Activated naive CD8-positive, alpha-beta T cell treated with anti-CD3 and anti-CD28 coated beads, Interleukin-2, amount 10 ng/mL, durations not matched to agents 7 days and 5 days (primary cell): ENCODE data around the gene FLRT3. TPM values are rescaled to one million over a fixed set of nuclear protein-coding genes. Genes with fewer than 3 reads are reported as not detected.

ENCODE experiments used
- ATAC-seq: fragments of 150-1000 bp; cut with Tn5 transposase; one replicate; pipeline ENCODE4 v1.10.0; 2021; ENCODE audit warnings: low read depth, moderate library complexity
- POLR2A ChIA-PET: fragments of 350-600 bp; sonication (Branson Sonifier 250); formaldehyde crosslinking; loops from one replicate; lab custom pipeline; 2021; ENCODE audit warnings: antibody characterized with exemption; lab: Charles Lee
- DNase-seq: peaks from one replicate; pipeline ENCODE4 v3.0.0; 2021
- H3K27ac Mint-ChIP-seq: one replicate; pipeline ENCODE4 v1.8.0; 2022; ENCODE audit warnings: mild to moderate bottlenecking, mixed read lengths
- H3K27me3 Mint-ChIP-seq: one replicate; pipeline ENCODE4 v1.8.0; 2022; ENCODE audit warnings: mild to moderate bottlenecking, moderate library complexity, mixed read lengths
- H3K36me3 Mint-ChIP-seq: one replicate; pipeline ENCODE4 v1.8.0; 2021; ENCODE audit warnings: mild to moderate bottlenecking, mixed read lengths
- H3K4me1 Mint-ChIP-seq: one replicate; pipeline ENCODE4 v1.8.0; 2021; ENCODE audit warnings: mixed read lengths
- H3K4me3 Mint-ChIP-seq: one replicate; pipeline ENCODE4 v1.8.0; 2022; ENCODE audit warnings: mild to moderate bottlenecking, moderate library complexity, mixed read lengths
- H3K9me3 Mint-ChIP-seq: one replicate; pipeline ENCODE4 v1.8.0; 2021; ENCODE audit warnings: mixed read lengths
- total RNA-seq, 2 experiments: library from RNA; stranded (reverse); gene quantifications; one replicate each; pipeline ENCODE4 v1.2.3, GENCODE V29; 2021

The FLRT3 gene
- total RNA-seq, 2 experiments from 2014 or later, result not detected

DNA sequence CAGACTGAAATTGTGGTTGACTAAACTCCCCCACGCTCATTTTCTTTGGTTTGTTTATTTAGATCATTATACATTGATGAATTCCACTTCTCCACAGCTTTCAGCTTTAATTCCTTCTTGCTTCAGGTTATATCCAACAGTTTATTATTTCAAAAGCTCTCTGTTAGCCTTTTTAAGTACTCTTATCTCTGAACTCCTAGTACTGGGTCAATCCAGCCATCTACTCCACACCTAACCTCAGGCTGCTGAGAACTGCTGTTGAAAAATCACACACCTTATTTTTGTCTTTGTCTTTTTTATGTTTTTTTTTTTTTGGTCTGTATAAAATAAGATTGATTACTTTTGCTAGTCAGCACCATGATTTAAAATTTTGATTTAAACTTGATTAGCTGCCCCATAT is 32.9 kb downstream of the FLRT3 start:
- POLR2A ChIA-PET, result no interaction called here
- Mint-ChIP-seq H3K36me3 (no peaks in the 10 kb centered on the region), H3K4me1 (no peaks in the 10 kb centered on the region), H3K27me3 (no peaks in the 10 kb centered on the region), H3K27ac (no peak overlapping the region), H3K9me3 (no peaks in the 10 kb centered on the region), H3K4me3 (no peak overlapping the region)
- DNase-seq (no peak), ATAC-seq (no peak)

DNA sequence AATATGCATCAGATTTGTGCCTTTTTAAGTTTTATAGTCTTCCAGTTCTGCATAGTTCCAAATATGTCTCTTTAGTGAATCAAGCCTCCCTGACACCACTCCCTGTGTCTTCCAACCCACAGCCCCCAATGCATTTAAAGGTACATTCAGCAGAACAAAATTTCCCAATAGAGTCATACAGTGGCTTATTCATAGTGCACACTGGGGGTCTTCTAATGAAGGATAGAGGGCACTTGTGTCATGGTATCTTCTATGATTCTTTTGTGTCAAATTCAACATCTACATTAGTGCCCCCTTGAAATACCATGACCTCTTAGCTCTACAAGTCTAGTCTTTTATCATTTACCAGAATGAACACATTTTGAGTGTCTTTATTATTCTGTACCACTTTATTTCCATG is 33.8 kb downstream of the FLRT3 start:
- POLR2A ChIA-PET, result no interaction called here
- DNase-seq, result no peak
- Mint-ChIP-seq H3K4me3 (no peak overlapping the region), H3K9me3 (peaks cover under 1% of the 10 kb centered on the region), H3K27ac (no peak overlapping the region), H3K27me3 (no peaks in the 10 kb centered on the region), H3K4me1 (no peaks in the 10 kb centered on the region), H3K36me3 (no peaks in the 10 kb centered on the region)
- no peak for ATAC-seq

DNA sequence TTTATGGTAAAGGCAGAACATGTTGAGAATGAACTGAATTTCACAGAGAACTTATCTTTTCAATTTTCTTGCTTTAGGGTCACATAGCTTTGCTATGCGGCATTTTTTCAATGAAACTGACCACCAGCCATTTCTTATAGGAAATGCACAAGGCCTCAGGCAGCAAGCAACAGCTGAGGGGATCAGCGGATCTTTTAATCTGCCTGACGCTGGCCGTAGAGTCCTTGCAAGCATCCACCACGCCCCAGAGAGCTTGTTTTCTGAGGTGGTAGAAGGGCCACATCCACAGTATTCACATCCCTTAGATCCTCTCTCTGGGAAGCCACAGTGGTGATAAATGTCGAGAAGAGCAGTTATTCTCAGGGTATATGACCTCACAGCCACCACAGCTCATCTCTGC is 34.3 kb downstream of the FLRT3 start:
- Mint-ChIP-seq H3K9me3 (peaks cover 3% of the 10 kb centered on the region), H3K36me3 (no peaks in the 10 kb centered on the region), H3K4me1 (no peaks in the 10 kb centered on the region), H3K27me3 (no peaks in the 10 kb centered on the region), H3K27ac (no peak overlapping the region), H3K4me3 (no peak overlapping the region)
- POLR2A ChIA-PET, result no interaction called here
- DNase-seq, result no peak
- ATAC-seq, result no peak

- POLR2A ChIA-PET, result no interaction called here
- Mint-ChIP-seq H3K27ac (no peak overlapping the region), H3K9me3 (peaks cover 5% of the 10 kb centered on the region), H3K4me1 (no peaks in the 10 kb centered on the region), H3K4me3 (no peak overlapping the region), H3K27me3 (no peaks in the 10 kb centered on the region), H3K36me3 (no peaks in the 10 kb centered on the region)
- DNase-seq (no peak), ATAC-seq (no peak)
Observed at GRCh38 chr20:14299831-14300230, 37.6 kb downstream of the FLRT3 start.

GRCh38 chr20:14295770-14296309 is 41.6 kb downstream of the FLRT3 start:
- no peaks in the 10 kb centered on the region for H3K27me3 Mint-ChIP-seq
- no peak overlapping the region for H3K27ac Mint-ChIP-seq
- H3K36me3 Mint-ChIP-seq, result no peaks in the 10 kb centered on the region
- no peak for DNase-seq
- H3K9me3 Mint-ChIP-seq, result peaks cover 5% of the 10 kb centered on the region
- POLR2A ChIA-PET, result no interaction called here
- H3K4me1 Mint-ChIP-seq, result no peaks in the 10 kb centered on the region
- ATAC-seq, result no peak
- no peak overlapping the region for H3K4me3 Mint-ChIP-seq

- Mint-ChIP-seq H3K4me3 (no peak overlapping the region), H3K4me1 (no peaks in the 10 kb centered on the region), H3K27ac (no peak overlapping the region), H3K36me3 (no peaks in the 10 kb centered on the region), H3K27me3 (no peaks in the 10 kb centered on the region), H3K9me3 (peaks cover 5% of the 10 kb centered on the region)
- ATAC-seq (no peak), DNase-seq (no peak)
- POLR2A ChIA-PET, result no interaction called here
Observed at GRCh38 chr20:14295238-14295637, 42.2 kb downstream of the FLRT3 start.

GRCh38 chr20:14291502-14291901 is 45.9 kb downstream of the FLRT3 start:
- Mint-ChIP-seq H3K27me3 (no peaks in the 10 kb centered on the region), H3K4me1 (no peaks in the 10 kb centered on the region), H3K27ac (no peak overlapping the region), H3K9me3 (peaks cover 4% of the 10 kb centered on the region), H3K36me3 (no peaks in the 10 kb centered on the region), H3K4me3 (no peak overlapping the region)
- POLR2A ChIA-PET, result no interaction called here
- DNase-seq (no peak), ATAC-seq (no peak)

- no peak for ATAC-seq
- H3K4me3 Mint-ChIP-seq, result no peak overlapping the region
- no peaks in the 10 kb centered on the region for H3K36me3 Mint-ChIP-seq
- DNase-seq, result no peak
- no peaks in the 10 kb centered on the region for H3K4me1 Mint-ChIP-seq
- no peak overlapping the region for H3K27ac Mint-ChIP-seq
- H3K27me3 Mint-ChIP-seq, result no peaks in the 10 kb centered on the region
- H3K9me3 Mint-ChIP-seq, result peaks cover 4% of the 10 kb centered on the region
- POLR2A ChIA-PET, result no interaction called here
Observed at GRCh38 chr20:14288341-14289330, 48.8 kb downstream of the FLRT3 start.

DNA sequence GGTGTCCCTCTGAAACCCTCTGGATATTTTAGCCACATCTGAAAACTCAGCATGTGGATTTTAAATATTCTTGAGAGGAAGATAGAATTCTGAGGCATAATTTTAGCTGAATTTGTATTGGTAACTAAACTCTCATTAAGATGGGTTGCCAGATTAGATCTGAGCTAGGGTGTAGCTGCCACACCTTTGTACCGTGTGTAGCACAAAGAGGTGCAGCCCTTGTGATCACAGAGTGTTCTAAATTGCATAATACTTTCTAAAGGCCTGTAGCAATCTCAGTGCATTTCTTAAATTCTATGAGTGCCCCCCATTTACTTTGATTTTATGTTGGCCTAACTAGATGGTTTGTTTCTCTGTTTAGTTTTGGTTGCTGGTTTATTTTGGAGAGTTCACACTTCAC is 53.0 kb downstream of the FLRT3 start:
- Mint-ChIP-seq H3K27me3 (no peaks in the 10 kb centered on the region), H3K27ac (no peak overlapping the region), H3K9me3 (peaks cover 4% of the 10 kb centered on the region), H3K4me3 (no peak overlapping the region), H3K4me1 (no peaks in the 10 kb centered on the region), H3K36me3 (no peaks in the 10 kb centered on the region)
- POLR2A ChIA-PET, result no interaction called here
- ATAC-seq, result no peak
- no peak for DNase-seq

DNA sequence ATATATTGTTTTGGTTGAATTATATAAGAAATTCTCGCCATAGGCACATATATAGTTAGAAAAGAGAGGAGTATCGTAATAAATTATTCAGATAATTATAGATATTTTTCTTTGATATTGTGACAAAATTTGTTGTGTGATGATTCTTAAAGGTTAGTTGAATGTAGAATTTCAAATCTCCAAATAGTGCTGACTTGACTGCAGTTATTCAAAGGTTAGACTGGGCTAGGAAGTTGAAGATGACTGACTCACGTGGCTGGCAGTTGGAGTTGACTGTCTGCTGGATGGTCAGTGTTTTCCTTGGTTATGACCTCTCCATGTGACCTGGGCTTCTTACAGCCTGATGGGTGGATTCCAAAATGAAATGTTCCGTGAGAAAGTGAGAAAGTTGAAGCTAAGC is 55.3 kb downstream of the FLRT3 start:
- Mint-ChIP-seq H3K4me3 (no peak overlapping the region), H3K36me3 (no peaks in the 10 kb centered on the region), H3K9me3 (peaks cover 4% of the 10 kb centered on the region), H3K27ac (no peak overlapping the region), H3K27me3 (no peaks in the 10 kb centered on the region), H3K4me1 (no peaks in the 10 kb centered on the region)
- POLR2A ChIA-PET, result no interaction called here
- DNase-seq (no peak), ATAC-seq (no peak)
